Activated naive CD8-positive, alpha-beta T cell treated with anti-CD3 and anti-CD28 coated beads, Interleukin-2, amount 10 ng/mL, durations not matched to agents 7 days and 5 days (primary cell): ENCODE measurements around the gene GALNT18. TPM values are rescaled to one million over a fixed set of nuclear protein-coding genes. Genes with fewer than 3 reads are reported as not detected.

ENCODE experiments used
- ATAC-seq: fragments of 150-1000 bp; cut with Tn5 transposase; one replicate; pipeline ENCODE4 v1.10.0; 2021; ENCODE audit warnings: low read depth, moderate library complexity
- POLR2A ChIA-PET: fragments of 350-600 bp; sonication (Branson Sonifier 250); formaldehyde crosslinking; loops from one replicate; lab custom pipeline; 2021; ENCODE audit warnings: antibody characterized with exemption; lab: Charles Lee
- DNase-seq: peaks from one replicate; pipeline ENCODE4 v3.0.0; 2021
- H3K27ac Mint-ChIP-seq: one replicate; pipeline ENCODE4 v1.8.0; 2022; ENCODE audit warnings: mild to moderate bottlenecking, mixed read lengths
- H3K27me3 Mint-ChIP-seq: one replicate; pipeline ENCODE4 v1.8.0; 2022; ENCODE audit warnings: mild to moderate bottlenecking, moderate library complexity, mixed read lengths
- H3K36me3 Mint-ChIP-seq: one replicate; pipeline ENCODE4 v1.8.0; 2021; ENCODE audit warnings: mild to moderate bottlenecking, mixed read lengths
- H3K4me1 Mint-ChIP-seq: one replicate; pipeline ENCODE4 v1.8.0; 2021; ENCODE audit warnings: mixed read lengths
- H3K4me3 Mint-ChIP-seq: one replicate; pipeline ENCODE4 v1.8.0; 2022; ENCODE audit warnings: mild to moderate bottlenecking, moderate library complexity, mixed read lengths
- H3K9me3 Mint-ChIP-seq: one replicate; pipeline ENCODE4 v1.8.0; 2021; ENCODE audit warnings: mixed read lengths
- total RNA-seq, 2 experiments: library from RNA; stranded (reverse); gene quantifications; one replicate each; pipeline ENCODE4 v1.2.3, GENCODE V29; 2021

The GALNT18 gene
- total RNA-seq, 2 experiments from 2014 or later, result 1.7 to 2.0 TPM

DNA sequence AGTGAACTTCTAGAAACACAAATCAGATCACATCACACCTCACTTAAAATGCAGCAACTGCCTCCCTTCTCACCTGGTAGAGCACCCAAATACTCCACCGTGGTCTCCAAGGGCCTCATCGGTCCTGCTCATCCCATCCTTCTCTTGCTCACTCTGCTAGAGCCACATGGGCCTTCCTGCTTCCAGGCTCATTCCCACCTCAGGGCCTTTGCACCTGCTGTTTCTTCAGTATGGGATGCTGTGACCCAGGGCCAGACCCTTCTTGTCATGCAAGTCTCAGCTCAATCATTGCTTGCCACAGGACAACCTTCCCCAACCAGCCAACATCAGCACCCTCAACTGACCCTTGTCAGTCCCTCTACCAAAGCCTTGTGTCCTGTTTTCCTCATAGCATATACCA, 124.9 kb downstream of the GALNT18 start:
- Mint-ChIP-seq H3K36me3 (no peaks in the 10 kb centered on the region), H3K27ac (no peak overlapping the region), H3K4me3 (no peak overlapping the region), H3K9me3 (no peaks in the 10 kb centered on the region), H3K27me3 (peaks cover 4% of the 10 kb centered on the region), H3K4me1 (peaks cover 1% of the 10 kb centered on the region)
- DNase-seq (no peak), ATAC-seq (no peak)
- POLR2A ChIA-PET, result no interaction called here

DNA sequence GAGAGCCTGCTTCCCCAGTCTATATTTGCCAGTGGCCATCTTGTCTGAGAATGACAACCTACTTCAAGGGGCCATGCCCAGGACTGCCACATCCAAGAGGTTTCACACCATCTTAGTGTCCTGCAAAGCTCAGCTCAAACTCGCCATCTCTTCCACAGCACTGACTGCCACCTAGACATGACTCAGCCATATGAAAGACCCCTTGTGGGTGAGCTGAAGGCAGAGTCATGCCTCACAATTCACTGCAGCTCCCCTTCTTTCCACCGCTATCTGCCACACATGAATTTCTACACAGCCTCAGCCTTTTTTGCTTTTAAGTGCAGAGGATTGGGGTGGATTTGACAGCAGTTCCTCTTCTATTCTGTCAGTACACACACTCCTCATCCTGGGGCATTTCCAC, 127.5 kb downstream of the GALNT18 start:
- H3K36me3 Mint-ChIP-seq, result no peaks in the 10 kb centered on the region
- no peaks in the 10 kb centered on the region for H3K9me3 Mint-ChIP-seq
- DNase-seq (no peak), ATAC-seq (no peak)
- peaks cover 1% of the 10 kb centered on the region for H3K27me3 Mint-ChIP-seq
- peaks cover 1% of the 10 kb centered on the region for H3K4me1 Mint-ChIP-seq
- no peak overlapping the region for H3K27ac Mint-ChIP-seq
- POLR2A ChIA-PET, result no interaction called here
- no peak overlapping the region for H3K4me3 Mint-ChIP-seq

DNA sequence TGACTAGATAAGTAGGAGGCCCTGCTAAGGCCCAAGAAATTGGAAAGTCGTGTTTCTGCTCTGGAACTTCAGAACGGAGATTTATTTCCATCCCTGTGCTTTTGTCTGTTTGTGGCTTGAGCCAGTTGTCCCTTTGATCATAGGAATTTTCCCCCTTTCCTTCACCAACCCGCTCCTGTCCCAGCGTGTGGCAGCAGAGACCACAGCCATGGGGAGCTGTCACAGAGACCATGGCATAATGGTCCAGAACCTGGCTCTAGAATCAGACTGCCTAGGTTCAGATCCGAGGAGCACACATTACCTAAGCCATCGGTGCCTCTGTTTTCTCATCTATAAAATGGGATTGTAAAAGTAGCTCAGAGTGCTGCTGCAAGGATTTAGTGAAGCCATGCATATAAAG, 128.1 kb downstream of the GALNT18 start:
- POLR2A ChIA-PET, result no interaction called here

DNA sequence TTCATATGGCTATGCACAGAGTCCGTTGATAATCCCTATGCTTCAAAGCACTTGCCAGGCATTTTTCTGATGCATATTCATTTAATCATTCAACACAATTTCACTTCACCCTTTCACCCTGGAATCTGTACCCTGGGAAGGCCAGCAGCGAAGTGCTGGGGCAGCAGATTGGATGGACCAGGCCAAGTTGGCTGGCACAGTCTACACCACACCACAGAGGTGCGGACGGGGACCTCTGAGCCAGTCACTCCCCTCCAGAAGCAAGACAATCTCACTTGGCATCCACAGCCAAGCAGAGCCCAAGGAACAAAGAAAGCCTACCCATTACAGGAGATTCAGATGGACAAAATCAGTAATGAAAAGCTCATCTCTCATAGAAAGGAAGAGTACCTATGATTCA, 130.2 kb downstream of the GALNT18 start:
- Mint-ChIP-seq H3K27me3 (peaks cover 1% of the 10 kb centered on the region), H3K4me1 (peaks cover 1% of the 10 kb centered on the region), H3K36me3 (no peaks in the 10 kb centered on the region), H3K9me3 (no peaks in the 10 kb centered on the region), H3K4me3 (no peak overlapping the region), H3K27ac (no peak overlapping the region)
- no peak for ATAC-seq
- no peak for DNase-seq
- POLR2A ChIA-PET, result no interaction called here

More for the DNA sequence above, 128.1 kb downstream of the GALNT18 start:
- H3K9me3 Mint-ChIP-seq, result no peaks in the 10 kb centered on the region
- no peaks in the 10 kb centered on the region for H3K36me3 Mint-ChIP-seq
- peaks cover 1% of the 10 kb centered on the region for H3K27me3 Mint-ChIP-seq
- no peak overlapping the region for H3K4me3 Mint-ChIP-seq
- DNase-seq, result no peak
- H3K4me1 Mint-ChIP-seq, result peaks cover 1% of the 10 kb centered on the region
- H3K27ac Mint-ChIP-seq, result no peak overlapping the region
- no peak for ATAC-seq

DNA sequence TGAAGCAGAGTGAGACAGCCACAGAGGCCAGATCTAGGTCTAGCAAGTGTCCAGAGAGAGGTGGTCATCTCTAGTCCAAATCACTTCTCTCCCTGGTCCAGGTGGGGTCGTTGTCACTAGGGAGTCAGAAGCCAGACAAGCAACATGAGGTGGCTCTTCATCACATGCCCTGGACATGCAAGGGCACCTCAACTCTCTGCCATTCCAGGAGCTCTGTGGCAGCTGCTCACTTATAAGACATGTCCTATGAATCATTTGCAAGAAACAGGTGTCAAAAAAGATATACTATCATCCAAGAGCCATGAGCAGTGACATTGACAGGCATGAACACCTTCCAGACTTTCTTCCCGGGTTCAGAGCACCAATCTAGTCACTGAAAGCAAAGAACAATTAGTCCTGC, 130.8 kb downstream of the GALNT18 start:
- ATAC-seq (no peak), DNase-seq (no peak)
- Mint-ChIP-seq H3K27ac (no peak overlapping the region), H3K4me1 (peaks cover 1% of the 10 kb centered on the region), H3K4me3 (no peak overlapping the region), H3K27me3 (peaks cover 1% of the 10 kb centered on the region), H3K36me3 (no peaks in the 10 kb centered on the region), H3K9me3 (no peaks in the 10 kb centered on the region)
- POLR2A ChIA-PET, result no interaction called here

DNA sequence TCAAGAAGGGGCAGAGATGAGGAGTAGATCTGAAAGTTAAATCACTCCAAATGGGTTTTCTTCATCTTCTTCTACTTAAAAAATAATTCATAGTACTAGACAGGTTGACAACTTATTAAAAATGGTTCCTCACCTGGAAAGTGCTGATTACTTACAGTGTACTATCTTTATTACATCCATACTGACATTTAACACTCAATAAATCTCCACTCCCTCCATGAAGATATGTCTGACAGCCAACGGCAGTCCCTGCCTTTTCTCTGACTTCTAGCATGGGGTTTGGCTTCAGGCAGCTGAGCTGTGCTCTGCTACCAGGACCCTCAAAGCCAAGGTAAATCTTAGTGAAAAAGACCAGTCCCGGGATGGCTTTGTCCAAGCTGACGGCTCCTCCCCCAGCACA, 135.4 kb downstream of the GALNT18 start:
- H3K36me3 Mint-ChIP-seq, result no peaks in the 10 kb centered on the region
- H3K27ac Mint-ChIP-seq, result no peak overlapping the region
- peaks cover 3% of the 10 kb centered on the region for H3K27me3 Mint-ChIP-seq
- H3K9me3 Mint-ChIP-seq, result no peaks in the 10 kb centered on the region
- DNase-seq, result no peak
- no peak for ATAC-seq
- no peaks in the 10 kb centered on the region for H3K4me1 Mint-ChIP-seq
- H3K4me3 Mint-ChIP-seq, result no peak overlapping the region
- POLR2A ChIA-PET, result no interaction called here

DNA sequence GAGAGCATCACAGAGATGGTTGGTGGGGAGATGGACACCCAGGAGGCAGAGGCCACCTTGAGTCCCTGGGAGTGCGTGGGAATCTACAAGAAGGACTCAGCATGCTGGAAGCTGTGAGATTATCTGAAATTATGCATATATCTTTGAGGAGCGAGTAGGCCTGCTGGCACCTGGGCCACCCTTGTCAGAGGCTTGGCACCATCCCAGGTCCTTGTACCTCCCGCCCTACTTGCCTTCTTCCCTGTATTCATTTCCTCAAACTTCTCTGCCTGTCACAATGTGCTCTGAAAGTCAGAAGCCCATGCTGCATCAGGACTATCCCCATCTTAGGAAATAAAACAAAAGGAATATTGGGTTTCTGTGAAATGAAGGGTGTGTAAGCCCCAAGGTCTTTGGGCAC, 135.8 kb downstream of the GALNT18 start:
- no peaks in the 10 kb centered on the region for H3K9me3 Mint-ChIP-seq
- peaks cover 3% of the 10 kb centered on the region for H3K27me3 Mint-ChIP-seq
- POLR2A ChIA-PET, result no interaction called here
- H3K4me3 Mint-ChIP-seq, result no peak overlapping the region
- H3K27ac Mint-ChIP-seq, result no peak overlapping the region
- no peak for ATAC-seq
- no peak for DNase-seq
- H3K36me3 Mint-ChIP-seq, result no peaks in the 10 kb centered on the region
- H3K4me1 Mint-ChIP-seq, result no peaks in the 10 kb centered on the region

DNA sequence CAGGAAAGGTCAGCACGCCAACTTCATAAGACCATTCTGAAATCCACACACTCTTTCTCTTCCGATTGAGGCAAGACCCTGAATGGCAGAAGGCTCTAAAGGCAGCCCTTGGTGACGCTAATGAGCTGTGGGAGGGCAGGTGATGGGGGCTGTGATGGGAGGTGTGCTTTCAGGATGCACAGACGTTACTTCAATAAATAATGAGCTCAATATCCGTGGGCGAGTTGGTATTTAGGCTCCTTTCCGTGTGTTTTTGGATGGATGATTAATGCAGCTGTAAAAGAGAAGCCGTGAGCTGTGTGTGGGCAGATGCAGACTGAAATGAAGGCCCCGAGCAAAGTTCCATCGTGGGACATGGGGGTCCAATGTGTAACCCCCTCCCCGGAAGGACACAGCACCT, 138.2 kb downstream of the GALNT18 start:
- H3K36me3 Mint-ChIP-seq, result no peaks in the 10 kb centered on the region
- no peak overlapping the region for H3K27ac Mint-ChIP-seq
- no peaks in the 10 kb centered on the region for H3K9me3 Mint-ChIP-seq
- DNase-seq (no peak), ATAC-seq (no peak)
- no peaks in the 10 kb centered on the region for H3K4me1 Mint-ChIP-seq
- no peak overlapping the region for H3K4me3 Mint-ChIP-seq
- POLR2A ChIA-PET, result no interaction called here
- H3K27me3 Mint-ChIP-seq, result peaks cover 3% of the 10 kb centered on the region

DNA sequence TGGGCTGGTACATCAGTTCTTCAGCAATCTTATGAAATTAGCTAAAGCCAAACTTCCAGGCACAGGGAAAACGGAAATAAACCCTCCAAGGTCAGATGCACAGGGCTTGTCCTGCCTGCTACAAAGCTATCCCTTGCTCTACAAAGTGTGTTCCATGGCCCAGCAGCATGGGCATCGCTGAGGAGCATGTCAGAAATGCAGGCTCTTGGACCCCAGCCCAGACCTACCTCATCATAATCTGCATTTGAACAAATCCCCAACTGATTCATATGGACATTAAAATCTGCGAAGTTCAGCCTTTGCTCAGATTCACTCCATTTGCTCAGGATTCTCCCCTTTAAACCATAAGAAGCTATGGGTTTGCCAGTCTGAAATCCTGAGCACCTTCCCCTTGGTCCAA, 139.1 kb downstream of the GALNT18 start:
- Mint-ChIP-seq H3K4me1 (no peaks in the 10 kb centered on the region), H3K9me3 (no peaks in the 10 kb centered on the region), H3K36me3 (no peaks in the 10 kb centered on the region), H3K4me3 (no peak overlapping the region), H3K27ac (no peak overlapping the region), H3K27me3 (peaks cover 3% of the 10 kb centered on the region)
- DNase-seq, result no peak
- ATAC-seq, result no peak
- POLR2A ChIA-PET, result no interaction called here

DNA sequence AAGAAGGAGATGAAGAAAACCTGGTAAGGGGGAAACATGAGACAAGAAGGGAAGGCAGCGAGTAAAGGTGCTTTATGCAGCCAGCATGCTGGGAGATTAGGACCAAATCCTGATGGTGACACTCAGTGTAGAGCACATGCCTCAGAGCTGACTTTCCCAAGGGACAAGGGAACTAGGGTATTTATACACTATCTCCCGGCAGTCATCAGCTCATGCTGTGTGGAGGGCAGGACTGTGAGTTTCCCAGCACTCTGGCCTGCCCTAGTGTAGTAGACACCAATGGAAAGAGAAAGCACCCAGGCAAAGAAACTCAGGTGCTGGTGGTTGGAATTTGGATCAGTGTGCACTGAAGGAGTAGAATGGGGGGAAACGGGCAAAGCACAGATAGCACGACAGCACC, 140.4 kb downstream of the GALNT18 start:
- Mint-ChIP-seq H3K27me3 (peaks cover 3% of the 10 kb centered on the region), H3K9me3 (no peaks in the 10 kb centered on the region), H3K4me3 (no peak overlapping the region), H3K4me1 (no peaks in the 10 kb centered on the region), H3K27ac (no peak overlapping the region), H3K36me3 (no peaks in the 10 kb centered on the region)
- POLR2A ChIA-PET, result no interaction called here
- no peak for ATAC-seq
- DNase-seq, result no peak

DNA sequence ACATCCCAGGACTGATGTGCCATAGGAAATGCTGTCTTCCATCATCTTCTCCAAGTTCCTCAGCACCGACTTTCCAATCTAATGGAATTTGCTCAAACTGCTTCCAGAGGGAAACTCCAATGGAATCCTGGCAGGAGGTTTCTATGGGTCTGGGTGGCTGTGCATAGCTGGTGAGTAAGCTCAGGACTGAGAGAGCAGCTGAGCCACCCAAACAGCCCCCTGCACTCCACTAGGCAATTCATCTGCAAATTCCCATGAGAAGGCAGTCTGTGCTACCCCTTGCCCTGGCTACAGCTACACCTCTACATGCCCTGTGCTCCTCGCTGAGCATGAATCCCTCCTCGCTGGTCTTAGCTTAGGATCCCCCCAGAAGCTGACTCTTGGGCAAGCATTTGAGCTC, 140.8 kb downstream of the GALNT18 start:
- no peak overlapping the region for H3K27ac Mint-ChIP-seq
- no peak overlapping the region for H3K4me3 Mint-ChIP-seq
- no peak for ATAC-seq
- no peaks in the 10 kb centered on the region for H3K36me3 Mint-ChIP-seq
- H3K9me3 Mint-ChIP-seq, result no peaks in the 10 kb centered on the region
- DNase-seq, result no peak
- H3K4me1 Mint-ChIP-seq, result no peaks in the 10 kb centered on the region
- H3K27me3 Mint-ChIP-seq, result peaks cover 3% of the 10 kb centered on the region
- POLR2A ChIA-PET, result no interaction called here

DNA sequence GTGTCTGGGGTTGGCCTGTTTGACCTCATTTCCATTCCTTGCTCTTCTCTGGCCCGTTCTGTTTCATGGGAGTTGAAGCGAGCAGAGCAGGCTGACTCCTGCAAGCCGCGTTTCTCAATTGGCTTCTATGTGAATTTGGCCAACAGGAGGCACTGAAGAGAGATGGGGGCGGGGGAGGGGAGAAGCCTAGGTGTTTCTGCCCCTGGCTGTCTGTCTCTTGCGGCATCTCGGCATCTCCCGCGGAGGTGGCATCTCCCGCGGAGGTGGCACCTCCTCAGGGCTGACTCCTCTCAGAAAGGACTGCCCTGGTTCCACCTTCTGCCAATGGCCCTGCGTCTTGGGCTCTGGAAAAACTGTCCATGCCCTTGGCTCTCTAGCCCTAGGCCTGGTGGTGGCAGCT, 143.1 kb downstream of the GALNT18 start:
- Mint-ChIP-seq H3K4me1 (no peaks in the 10 kb centered on the region), H3K9me3 (no peaks in the 10 kb centered on the region), H3K4me3 (no peak overlapping the region), H3K36me3 (no peaks in the 10 kb centered on the region), H3K27me3 (peaks cover 5% of the 10 kb centered on the region), H3K27ac (no peak overlapping the region)
- ATAC-seq (no peak), DNase-seq (no peak)
- POLR2A ChIA-PET, result no interaction called here

DNA sequence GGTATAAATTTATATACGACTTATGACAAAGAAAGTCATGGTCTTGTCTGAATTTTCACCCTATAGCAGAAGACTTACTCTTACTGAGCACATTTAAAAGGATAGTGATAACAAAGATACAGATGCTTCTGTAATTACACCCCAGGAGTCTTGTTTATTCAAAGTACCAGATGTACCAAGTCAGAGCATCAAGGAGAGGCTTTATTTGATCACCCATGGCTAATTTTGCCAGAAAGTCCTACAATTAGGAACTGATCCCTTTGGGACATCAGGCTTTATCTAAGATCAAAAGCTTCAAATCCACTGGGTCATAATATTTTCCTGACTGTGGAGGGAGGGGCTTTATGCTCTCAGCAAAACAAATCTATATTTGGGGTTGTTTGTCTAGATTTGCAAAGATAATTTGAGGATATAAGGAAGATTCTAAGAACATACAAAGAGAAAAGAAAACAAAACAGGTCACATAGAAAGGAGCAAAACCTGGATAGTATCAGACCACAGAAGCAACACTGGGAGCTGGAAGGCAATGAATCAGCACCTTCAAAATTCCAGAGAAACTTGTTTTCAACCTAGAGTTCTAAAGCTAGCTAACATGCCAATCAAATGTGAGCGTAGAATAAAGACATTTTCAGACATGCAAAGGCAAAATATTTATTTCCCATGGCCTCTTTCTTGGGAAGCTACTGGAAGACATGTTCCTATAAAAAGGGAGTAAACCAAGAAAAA, 143.9 kb downstream of the GALNT18 start:
- Mint-ChIP-seq H3K9me3 (no peaks in the 10 kb centered on the region), H3K4me1 (no peaks in the 10 kb centered on the region), H3K36me3 (no peaks in the 10 kb centered on the region), H3K27me3 (peaks cover 5% of the 10 kb centered on the region), H3K27ac (no peak overlapping the region), H3K4me3 (no peak overlapping the region)
- no peak for DNase-seq
- ATAC-seq, result no peak
- POLR2A ChIA-PET, result no interaction called here

DNA sequence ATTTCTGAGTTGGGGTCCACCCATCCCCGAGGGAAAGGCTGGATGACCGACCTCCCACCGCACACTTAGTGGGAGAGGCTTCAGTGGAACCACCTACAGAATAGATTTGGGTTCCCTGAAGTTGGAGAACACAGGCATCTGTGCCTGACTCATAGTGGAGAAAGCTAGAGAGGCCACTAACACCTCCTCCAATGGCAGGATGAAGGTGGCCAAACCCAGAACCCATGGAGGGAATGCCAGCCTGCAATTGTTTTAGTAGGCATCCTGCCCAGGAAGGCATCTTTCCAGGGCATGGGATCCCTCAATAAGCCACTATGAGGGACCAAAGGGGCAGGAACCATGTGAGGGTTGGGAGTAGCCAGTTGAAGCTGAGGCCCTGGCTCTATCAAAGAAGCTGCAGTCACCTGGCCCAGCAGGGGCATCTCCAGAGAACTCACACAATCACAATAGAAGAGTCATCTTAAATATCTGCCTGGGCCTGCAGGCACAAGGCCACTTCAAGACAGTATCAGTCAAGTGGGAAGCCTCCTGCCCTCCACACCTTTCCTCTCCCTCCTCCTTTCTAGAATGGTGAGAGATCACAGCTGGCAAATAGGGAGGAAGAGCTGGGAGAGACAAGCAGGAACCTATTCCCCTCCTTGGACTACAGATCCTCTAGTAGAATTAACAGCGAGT, 144.7 kb downstream of the GALNT18 start:
- Mint-ChIP-seq H3K27ac (no peak overlapping the region), H3K27me3 (peaks cover 5% of the 10 kb centered on the region), H3K4me3 (no peak overlapping the region), H3K36me3 (no peaks in the 10 kb centered on the region), H3K4me1 (no peaks in the 10 kb centered on the region), H3K9me3 (no peaks in the 10 kb centered on the region)
- no peak for ATAC-seq
- POLR2A ChIA-PET, result no interaction called here
- no peak for DNase-seq
